Heart left ventricle (tissue), 16 donors: ENCODE data around the gene TNFRSF18. TPM values are rescaled to one million over a fixed set of nuclear protein-coding genes. Genes with fewer than 3 reads are reported as not detected.
A peak's percentile ranks its signal among the peaks of the same experiment; 100 is the strongest.

Experiments used
- ATAC-seq, 4 donors: fragments of 200-7000 bp; cut with Tn5 transposase; one replicate each; pipeline ENCODE4 v1.9.1; 2020 to 2022; ENCODE audit warnings: moderate library complexity in 4 of 4, mild to moderate bottlenecking in 3 of 4, moderate number of reproducible peaks in 1 of 4
- DNase-seq, 5 donors: peaks; one replicate each; pipeline ENCODE4 v3.0.0-alpha.2; 2020
- H3K27ac ChIP-seq, 12 donors: fragments of 200-600 bp; sonication (generic) in 4 of 12; one replicate each; pipeline versions ENCODE4 v1.5.0 to v1.8.0; 2016 to 2022; ENCODE audit warnings: mild to moderate bottlenecking in 2 of 12
- H3K27me3 ChIP-seq, 9 donors: fragments of 200-600 bp; sonication (generic) in 2 of 9; one replicate each; pipeline versions ENCODE4 v1.5.1 to v1.8.0; 2016 to 2022; ENCODE audit warnings: mild to moderate bottlenecking in 3 of 9
- H3K36me3 ChIP-seq, 9 donors: fragments of 200-600 bp; sonication (generic) in 2 of 9; one replicate each; pipeline versions ENCODE4 v1.5.0 to v1.8.0; 2018 to 2022; ENCODE audit warnings: mild to moderate bottlenecking in 2 of 9
- H3K4me1 ChIP-seq, 12 donors: fragments of 200-600 bp; sonication (generic) in 4 of 12; one replicate each; pipeline versions ENCODE4 v1.5.0 to v1.8.0; 2016 to 2022; ENCODE audit warnings: mild to moderate bottlenecking in 3 of 12
- H3K4me3 ChIP-seq, 12 donors: fragments of 200-600 bp; sonication (generic) in 4 of 12; one replicate each; pipeline versions ENCODE4 v1.5.0 to v1.8.0; 2017 to 2022; ENCODE audit warnings: mild to moderate bottlenecking in 9 of 12, moderate library complexity in 4 of 12
- H3K9me3 ChIP-seq, 12 donors: fragments of 200-600 bp; sonication (generic) in 4 of 12; one replicate each; pipeline versions ENCODE4 v1.5.0 to v1.8.0; 2016 to 2022; ENCODE audit warnings: mild to moderate bottlenecking in 1 of 12
- POLR2A ChIP-seq, 2 donors: fragments of 450-650 bp; IDR thresholded peaks; one replicate each; pipeline ENCODE4 v1.6.1; 2017; ENCODE audit warnings: antibody characterized with exemption in 2 of 2, mild to moderate bottlenecking in 2 of 2, moderate library complexity in 2 of 2
- WGBS, 4 donors: extraction: QIAGEN DNeasy Blood & Tissue Kit in 2 of 4; methylation state at CpG; one replicate each; pipeline versions ENCODE4 v1.1.5 to v1.1.7; 2013 to 2018; 5-methylcytosine and 5-hydroxymethylcytosine counted together
- intact Hi-C, 10 donors: fragments of 100-400 bp; cut with DNase I; formaldehyde crosslinking; loops; one replicate each; pipeline versions ENCODE4 v1.11.1 to v1.14.2; 2022
- polyA plus RNA-seq, 2 donors: library from polyadenylated mRNA; stranded (reverse); fragments of 200-250 nt; gene quantifications; one replicate each; pipeline ENCODE4 v1.2.3, GENCODE V29; 2013
- total RNA-seq, 9 donors: library from RNA; depleted of rRNA in 2 of 9; stranded (reverse); fragments of >200 nt in 2 of 9; fragmentation: NEBNext Ultra II Directional in 3 of 9; extraction: Animal tissue kit (Norgen Biotek cat#: 25700) in 3 of 9; gene quantifications; one replicate each; pipeline versions ENCODE4 v1.1.0 to v1.2.4, GENCODE V29; 2016 to 2023
- TF ChIP-seq, protein P1 (sequence below), 12 donors: fragments of 200-600 bp; sonication (generic) in 4 of 12; IDR thresholded peaks; one replicate each; pipeline versions ENCODE4 v1.5.0 to v1.8.0; 2018 to 2022; ENCODE audit warnings: antibody characterized with exemption in 12 of 12, mild to moderate bottlenecking in 5 of 12
- donor health status: ischemic (EF 13 %, LVEDD 7.1; RV severe dilation, severe dysfunction).
- donor health status: healthy with polysubstance abuse.
- donor health status: DM: no; HTN: yes; CAD: no.
- donor health status: DM: no; HTN: no; CAD: no.
- donor health status: ischemic (EF 25% LVEDD 6.9; RV normal size, moderate dysfunction).
- donor health status: ischemic (EF 25% LVEDD 5.7; RV mildly dilated, moderate dysfunction).
- donor health status: healthy.
- donor health status: DM: yes; HTN: yes; CAD: no.
- donor health status: ischemic (EF 35%, LVEDD 5.7; RV mildly dilated, moderate dysfunction).
- donor health status: nonischemic (EF 11% LVEDD 7.7; RV severe dilation, severe dysfunction).
- donor health status: DM: yes; HTN: yes; CAD: no.
- donor health status: PGD.
- donor health status: ischemic (EF 29% LVEDD 5.4; RV normal size, mild dysfunction).
- donor health status: nonischemic (EF 23%, LVEDD 6.1; RV moderate dilation, normal function).

TNFRSF18 gene
- total and polyA plus RNA-seq, 11 donors = 0.24 to 0.93 (median 0.77) TPM; not detected in 8

DNA sequence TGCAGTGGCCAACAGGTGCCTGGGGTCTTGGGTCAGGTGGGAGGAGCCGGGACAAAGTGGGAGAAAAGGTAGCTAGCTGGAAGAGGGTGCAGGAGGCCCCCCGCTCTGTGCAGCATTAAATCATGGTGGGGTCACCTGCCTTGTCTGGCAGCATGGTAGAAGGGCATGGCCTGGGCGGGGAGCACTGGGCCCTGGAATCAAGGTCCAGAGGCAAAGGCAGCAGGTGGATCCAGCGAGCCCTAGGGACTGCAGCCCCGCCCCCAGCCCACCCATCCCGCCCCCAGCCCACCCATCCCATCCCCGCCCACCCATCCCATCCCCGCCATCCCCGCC lies 49.4 kb downstream of the TNFRSF18 start:
- DNase-seq = no peak
- ATAC-seq = no peak
- TF ChIP-seq, protein P1, sequence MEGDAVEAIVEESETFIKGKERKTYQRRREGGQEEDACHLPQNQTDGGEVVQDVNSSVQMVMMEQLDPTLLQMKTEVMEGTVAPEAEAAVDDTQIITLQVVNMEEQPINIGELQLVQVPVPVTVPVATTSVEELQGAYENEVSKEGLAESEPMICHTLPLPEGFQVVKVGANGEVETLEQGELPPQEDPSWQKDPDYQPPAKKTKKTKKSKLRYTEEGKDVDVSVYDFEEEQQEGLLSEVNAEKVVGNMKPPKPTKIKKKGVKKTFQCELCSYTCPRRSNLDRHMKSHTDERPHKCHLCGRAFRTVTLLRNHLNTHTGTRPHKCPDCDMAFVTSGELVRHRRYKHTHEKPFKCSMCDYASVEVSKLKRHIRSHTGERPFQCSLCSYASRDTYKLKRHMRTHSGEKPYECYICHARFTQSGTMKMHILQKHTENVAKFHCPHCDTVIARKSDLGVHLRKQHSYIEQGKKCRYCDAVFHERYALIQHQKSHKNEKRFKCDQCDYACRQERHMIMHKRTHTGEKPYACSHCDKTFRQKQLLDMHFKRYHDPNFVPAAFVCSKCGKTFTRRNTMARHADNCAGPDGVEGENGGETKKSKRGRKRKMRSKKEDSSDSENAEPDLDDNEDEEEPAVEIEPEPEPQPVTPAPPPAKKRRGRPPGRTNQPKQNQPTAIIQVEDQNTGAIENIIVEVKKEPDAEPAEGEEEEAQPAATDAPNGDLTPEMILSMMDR (IDR thresholded peaks at IDR 0.05) = no peak
- TF ChIP-seq POLR2A (IDR thresholded peaks at IDR 0.05) = no peak
- Histone ChIP-seq H3K4me3 (no peak overlapping the region), H3K27ac (peak overlapping the region in 1 of 12 donors; percentile 43), H3K9me3 (no peaks in the 10 kb centered on the region), H3K4me1 (peaks cover 3 to 15% (median 12%) of the 10 kb centered on the region in 12 donors), H3K27me3 (peaks cover 0 to 11% (median 4%) of the 10 kb centered on the region in 9 donors), H3K36me3 (no peaks in the 10 kb centered on the region)
- intact Hi-C loops = loop anchor here in 2 of 10 donors (1.0 to 5.0 kb wide), 2 partner anchors 40 to 74 kb away; no protein-coding TSS in a partner anchor
- WGBS, 4 donors = 30 to 92% (median 45%) methylated on average over 3 to 8 of the region's 9 CpGs

- Histone ChIP-seq H3K27me3 (peaks cover 0 to 5% (median 0%) of the 10 kb centered on the region in 9 donors), H3K36me3 (no peaks in the 10 kb centered on the region), H3K27ac (peak overlapping the region in 2 of 12 donors; percentile 11 to 43), H3K4me1 (peaks cover 3 to 15% (median 12%) of the 10 kb centered on the region in 12 donors), H3K9me3 (no peaks in the 10 kb centered on the region), H3K4me3 (no peak overlapping the region)
- ATAC-seq (no peak), DNase-seq (no peak)
- intact Hi-C loops = loop anchor here in 2 of 10 donors (1.0 to 5.0 kb wide), 2 partner anchors 41 to 75 kb away; no protein-coding TSS in a partner anchor
- TF ChIP-seq, protein P1 (IDR thresholded peaks at IDR 0.05) = no peak
- TF ChIP-seq POLR2A (IDR thresholded peaks at IDR 0.05) = no peak
- 67 to 78% (median 71%) methylated on average over 23 to 26 of the region's 26 CpGs for WGBS, 4 donors
Measured at GRCh38 chr1:1156140-1157032, 50.0 kb downstream of the TNFRSF18 start.

GRCh38 chr1:1155258-1155657 lies 51.1 kb downstream of the TNFRSF18 start:
- intact Hi-C loops = loop anchor here in 1 of 10 donors (5.0 kb wide), 1 partner anchor 42 kb away; no protein-coding TSS in a partner anchor
- 52 to 66% (median 59%) methylated on average over 10 of the region's 10 CpGs for WGBS, 4 donors
- H3K4me3 ChIP-seq = no peak overlapping the region
- no peak for TF ChIP-seq POLR2A (IDR thresholded peaks at IDR 0.05)
- TF ChIP-seq, protein P1 (IDR thresholded peaks at IDR 0.05) = no peak
- H3K27me3 ChIP-seq = no peaks in the 10 kb centered on the region
- H3K4me1 ChIP-seq = peaks cover 3 to 15% (median 12%) of the 10 kb centered on the region in 12 donors
- no peaks in the 10 kb centered on the region for H3K36me3 ChIP-seq
- no peaks in the 10 kb centered on the region for H3K9me3 ChIP-seq
- ATAC-seq (no peak), DNase-seq (no peak)
- H3K27ac ChIP-seq = no peak overlapping the region

- no peak for DNase-seq
- TF ChIP-seq POLR2A (IDR thresholded peaks at IDR 0.05) = no peak
- TF ChIP-seq, protein P1 (IDR thresholded peaks at IDR 0.05) = no peak
- H3K27ac ChIP-seq = no peak overlapping the region
- no peaks in the 10 kb centered on the region for H3K9me3 ChIP-seq
- intact Hi-C loops = no loop called here
- H3K4me3 ChIP-seq = no peak overlapping the region
- peaks cover 3 to 15% (median 11%) of the 10 kb centered on the region in 12 donors for H3K4me1 ChIP-seq
- no peaks in the 10 kb centered on the region for H3K36me3 ChIP-seq
- no peaks in the 10 kb centered on the region for H3K27me3 ChIP-seq
- WGBS, 4 donors = 60 to 71% (median 67%) methylated on average over 4 of the region's 4 CpGs
- no peak for ATAC-seq
Measured at GRCh38 chr1:1153874-1154273, 52.5 kb downstream of the TNFRSF18 start.
